Osteoblast (primary cell): Measurements from ENCODE around the gene ERICH6B. TPM values are rescaled to one million over a fixed set of nuclear protein-coding genes. Genes with fewer than 3 reads are reported as not detected.

ENCODE experiments used
- DNase-seq: peaks from one replicate; pipeline ENCODE4 v3.0.0; 2011; ENCODE audit warnings: low spot score, mixed read lengths; ENCODE audit not compliant: insufficient read length; ENCODE audit errors: missing footprints
- H2AFZ ChIP-seq: 2 replicates; pipeline ENCODE4 v1.6.0; 2011; ENCODE audit warnings: mild to moderate bottlenecking, low read length
- H3K27ac ChIP-seq: 2 replicates; pipeline ENCODE4 v1.5.1; 2011; ENCODE audit warnings: mild to moderate bottlenecking, low read depth, low read length, moderate library complexity
- H3K27me3 ChIP-seq: 2 replicates; pipeline ENCODE4 v1.6.0; 2012; ENCODE audit warnings: mild to moderate bottlenecking, control low read depth, inconsistent platforms, low read length, moderate library complexity; ENCODE audit not compliant: insufficient read depth
- H3K36me3 ChIP-seq: 2 replicates; pipeline ENCODE4 v1.5.1; 2011; ENCODE audit warnings: mild to moderate bottlenecking, low read length, control low read depth, moderate library complexity; ENCODE audit not compliant: insufficient read depth
- H3K4me1 ChIP-seq: 2 replicates; pipeline ENCODE4 v1.5.1; 2011; ENCODE audit warnings: mild to moderate bottlenecking, low read length, control low read depth, moderate library complexity; ENCODE audit not compliant: insufficient read depth
- H3K4me2 ChIP-seq: 2 replicates; pipeline ENCODE4 v1.6.0; 2011; ENCODE audit warnings: mild to moderate bottlenecking, low read length; ENCODE audit not compliant: insufficient read depth
- H3K4me3 ChIP-seq: fragments of 200-600 bp; sonication (generic); 3 replicates; pipeline ENCODE4 v1.5.1; 2012; ENCODE audit warnings: mild to moderate bottlenecking, low read length, inconsistent platforms; ENCODE audit not compliant: insufficient read depth
- H3K79me2 ChIP-seq: 2 replicates; pipeline ENCODE4 v1.6.0; 2012; ENCODE audit warnings: mild to moderate bottlenecking, low read length, control low read depth, inconsistent platforms; ENCODE audit not compliant: insufficient read depth
- H3K9me3 ChIP-seq: 2 replicates; pipeline ENCODE4 v1.5.1; 2011; ENCODE audit warnings: low read depth, low read length, control low read depth
- H4K20me1 ChIP-seq: 2 replicates; pipeline ENCODE4 v1.6.0; 2012; ENCODE audit warnings: mild to moderate bottlenecking, low read length, control low read depth; ENCODE audit not compliant: insufficient read depth
- CTCF ChIP-seq: IDR thresholded peaks from 2 replicates; pipeline ENCODE4 v1.5.1; 2011; ENCODE audit warnings: mild to moderate bottlenecking, low read depth, low read length, moderate library complexity; ENCODE audit errors: extremely low read depth
- total RNA-seq: library from RNA; depleted of rRNA; stranded (reverse); fragments of >200 nt; gene quantifications from 2 replicates; pipeline ENCODE4 v1.2.3, GENCODE V29; 2012

Gene ERICH6B
- total RNA-seq, 1 donor, result not detected

GRCh38 chr13:45540195-45540594, 75.3 kb downstream of the ERICH6B start:
- Histone ChIP-seq H3K79me2 (no peaks in the 10 kb centered on the region), H3K27ac (no peak overlapping the region), H3K9me3 (no peaks in the 10 kb centered on the region), H2AFZ (no peak overlapping the region), H3K4me2 (no peak overlapping the region), H3K27me3 (no peaks in the 10 kb centered on the region), H4K20me1 (no peaks in the 10 kb centered on the region), H3K4me1 (no peaks in the 10 kb centered on the region), H3K4me3 (no peak overlapping the region), H3K36me3 (peaks cover 7% of the 10 kb centered on the region)
- no peak for TF ChIP-seq CTCF
- DNase-seq, result no peak

GRCh38 chr13:45538382-45538781, 77.2 kb downstream of the ERICH6B start:
- Histone ChIP-seq H3K27me3 (no peaks in the 10 kb centered on the region), H3K9me3 (no peaks in the 10 kb centered on the region), H3K79me2 (no peaks in the 10 kb centered on the region), H2AFZ (no peak overlapping the region), H4K20me1 (no peaks in the 10 kb centered on the region), H3K4me1 (no peaks in the 10 kb centered on the region), H3K4me3 (no peak overlapping the region), H3K4me2 (no peak overlapping the region), H3K27ac (no peak overlapping the region), H3K36me3 (peaks cover 26% of the 10 kb centered on the region)
- no peak for DNase-seq
- no peak for TF ChIP-seq CTCF

GRCh38 chr13:45537516-45537915, 78.0 kb downstream of the ERICH6B start:
- no peaks in the 10 kb centered on the region for H3K9me3 ChIP-seq
- H2AFZ ChIP-seq, result no peak overlapping the region
- H3K79me2 ChIP-seq, result no peaks in the 10 kb centered on the region
- no peaks in the 10 kb centered on the region for H4K20me1 ChIP-seq
- no peak for TF ChIP-seq CTCF
- H3K36me3 ChIP-seq, result peaks cover 28% of the 10 kb centered on the region
- H3K4me1 ChIP-seq, result no peaks in the 10 kb centered on the region
- H3K27ac ChIP-seq, result no peak overlapping the region
- no peak overlapping the region for H3K4me2 ChIP-seq
- no peaks in the 10 kb centered on the region for H3K27me3 ChIP-seq
- no peak for DNase-seq
- H3K4me3 ChIP-seq, result no peak overlapping the region

- peaks cover 35% of the 10 kb centered on the region for H3K36me3 ChIP-seq
- H3K4me1 ChIP-seq, result no peaks in the 10 kb centered on the region
- no peak overlapping the region for H3K4me3 ChIP-seq
- DNase-seq, result no peak
- TF ChIP-seq CTCF, result no peak
- no peak overlapping the region for H3K4me2 ChIP-seq
- H2AFZ ChIP-seq, result no peak overlapping the region
- H3K27ac ChIP-seq, result no peak overlapping the region
- no peaks in the 10 kb centered on the region for H4K20me1 ChIP-seq
- no peaks in the 10 kb centered on the region for H3K27me3 ChIP-seq
- H3K79me2 ChIP-seq, result no peaks in the 10 kb centered on the region
- H3K9me3 ChIP-seq, result no peaks in the 10 kb centered on the region
Observed at GRCh38 chr13:45536224-45536623, 79.3 kb downstream of the ERICH6B start.
